ENCODE data around the gene LMCD1.

DNA sequence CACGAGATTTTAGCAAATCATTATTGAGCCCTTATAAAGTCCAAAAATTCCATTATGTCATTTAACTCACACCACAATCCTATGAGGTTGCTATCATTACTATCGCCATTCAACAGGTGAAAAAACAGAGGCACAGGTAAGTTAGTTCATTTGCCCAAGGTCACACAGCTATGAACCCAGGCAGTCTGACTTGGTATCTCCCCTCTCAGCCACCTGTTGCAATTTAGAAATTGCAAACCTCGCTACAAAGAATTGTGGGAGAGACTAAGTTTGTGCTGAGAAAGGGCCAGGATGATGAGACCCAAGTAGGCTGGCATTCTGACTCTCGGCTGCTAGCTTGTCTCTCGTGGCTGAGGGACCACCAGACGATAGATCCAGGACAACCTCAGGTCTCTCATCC lies 57.7 kb downstream of the LMCD1 start:
- TF ChIP-seq, protein P1, sequence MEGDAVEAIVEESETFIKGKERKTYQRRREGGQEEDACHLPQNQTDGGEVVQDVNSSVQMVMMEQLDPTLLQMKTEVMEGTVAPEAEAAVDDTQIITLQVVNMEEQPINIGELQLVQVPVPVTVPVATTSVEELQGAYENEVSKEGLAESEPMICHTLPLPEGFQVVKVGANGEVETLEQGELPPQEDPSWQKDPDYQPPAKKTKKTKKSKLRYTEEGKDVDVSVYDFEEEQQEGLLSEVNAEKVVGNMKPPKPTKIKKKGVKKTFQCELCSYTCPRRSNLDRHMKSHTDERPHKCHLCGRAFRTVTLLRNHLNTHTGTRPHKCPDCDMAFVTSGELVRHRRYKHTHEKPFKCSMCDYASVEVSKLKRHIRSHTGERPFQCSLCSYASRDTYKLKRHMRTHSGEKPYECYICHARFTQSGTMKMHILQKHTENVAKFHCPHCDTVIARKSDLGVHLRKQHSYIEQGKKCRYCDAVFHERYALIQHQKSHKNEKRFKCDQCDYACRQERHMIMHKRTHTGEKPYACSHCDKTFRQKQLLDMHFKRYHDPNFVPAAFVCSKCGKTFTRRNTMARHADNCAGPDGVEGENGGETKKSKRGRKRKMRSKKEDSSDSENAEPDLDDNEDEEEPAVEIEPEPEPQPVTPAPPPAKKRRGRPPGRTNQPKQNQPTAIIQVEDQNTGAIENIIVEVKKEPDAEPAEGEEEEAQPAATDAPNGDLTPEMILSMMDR (conservative IDR thresholded peaks at IDR 0.05; ENCODE audit: low read depth in 2 of 2): no peak
- TF ChIP-seq, protein P2, sequence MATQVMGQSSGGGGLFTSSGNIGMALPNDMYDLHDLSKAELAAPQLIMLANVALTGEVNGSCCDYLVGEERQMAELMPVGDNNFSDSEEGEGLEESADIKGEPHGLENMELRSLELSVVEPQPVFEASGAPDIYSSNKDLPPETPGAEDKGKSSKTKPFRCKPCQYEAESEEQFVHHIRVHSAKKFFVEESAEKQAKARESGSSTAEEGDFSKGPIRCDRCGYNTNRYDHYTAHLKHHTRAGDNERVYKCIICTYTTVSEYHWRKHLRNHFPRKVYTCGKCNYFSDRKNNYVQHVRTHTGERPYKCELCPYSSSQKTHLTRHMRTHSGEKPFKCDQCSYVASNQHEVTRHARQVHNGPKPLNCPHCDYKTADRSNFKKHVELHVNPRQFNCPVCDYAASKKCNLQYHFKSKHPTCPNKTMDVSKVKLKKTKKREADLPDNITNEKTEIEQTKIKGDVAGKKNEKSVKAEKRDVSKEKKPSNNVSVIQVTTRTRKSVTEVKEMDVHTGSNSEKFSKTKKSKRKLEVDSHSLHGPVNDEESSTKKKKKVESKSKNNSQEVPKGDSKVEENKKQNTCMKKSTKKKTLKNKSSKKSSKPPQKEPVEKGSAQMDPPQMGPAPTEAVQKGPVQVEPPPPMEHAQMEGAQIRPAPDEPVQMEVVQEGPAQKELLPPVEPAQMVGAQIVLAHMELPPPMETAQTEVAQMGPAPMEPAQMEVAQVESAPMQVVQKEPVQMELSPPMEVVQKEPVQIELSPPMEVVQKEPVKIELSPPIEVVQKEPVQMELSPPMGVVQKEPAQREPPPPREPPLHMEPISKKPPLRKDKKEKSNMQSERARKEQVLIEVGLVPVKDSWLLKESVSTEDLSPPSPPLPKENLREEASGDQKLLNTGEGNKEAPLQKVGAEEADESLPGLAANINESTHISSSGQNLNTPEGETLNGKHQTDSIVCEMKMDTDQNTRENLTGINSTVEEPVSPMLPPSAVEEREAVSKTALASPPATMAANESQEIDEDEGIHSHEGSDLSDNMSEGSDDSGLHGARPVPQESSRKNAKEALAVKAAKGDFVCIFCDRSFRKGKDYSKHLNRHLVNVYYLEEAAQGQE (IDR thresholded peaks at IDR 0.05; ENCODE audit: unreplicated experiment): no peak
- TF ChIP-seq POLR2AphosphoS5 (IDR thresholded peaks at IDR 0.05; ENCODE audit: low read depth) (no peak), EZH2 (IDR thresholded peaks at IDR 0.05; ENCODE audit: low read depth, unreplicated experiment) (no peak), EZH2phosphoT487 (IDR thresholded peaks at IDR 0.05; ENCODE audit: unreplicated experiment) (no peak), JUNB (IDR thresholded peaks at IDR 0.05; ENCODE audit: unreplicated experiment) (no peak), STAT1 (IDR thresholded peaks at IDR 0.05; ENCODE audit: unreplicated experiment) (no peak), CREB1 (CRISPR knock-in tag; IDR thresholded peaks at IDR 0.05; ENCODE audit: low read depth) (no peak), ZNF331 (CRISPR knock-in tag; IDR thresholded peaks at IDR 0.05; ENCODE audit: low read depth) (no peak), ZNF114 (CRISPR knock-in tag; IDR thresholded peaks at IDR 0.05) (no peak)
- TF ChIP-seq, protein P3, sequence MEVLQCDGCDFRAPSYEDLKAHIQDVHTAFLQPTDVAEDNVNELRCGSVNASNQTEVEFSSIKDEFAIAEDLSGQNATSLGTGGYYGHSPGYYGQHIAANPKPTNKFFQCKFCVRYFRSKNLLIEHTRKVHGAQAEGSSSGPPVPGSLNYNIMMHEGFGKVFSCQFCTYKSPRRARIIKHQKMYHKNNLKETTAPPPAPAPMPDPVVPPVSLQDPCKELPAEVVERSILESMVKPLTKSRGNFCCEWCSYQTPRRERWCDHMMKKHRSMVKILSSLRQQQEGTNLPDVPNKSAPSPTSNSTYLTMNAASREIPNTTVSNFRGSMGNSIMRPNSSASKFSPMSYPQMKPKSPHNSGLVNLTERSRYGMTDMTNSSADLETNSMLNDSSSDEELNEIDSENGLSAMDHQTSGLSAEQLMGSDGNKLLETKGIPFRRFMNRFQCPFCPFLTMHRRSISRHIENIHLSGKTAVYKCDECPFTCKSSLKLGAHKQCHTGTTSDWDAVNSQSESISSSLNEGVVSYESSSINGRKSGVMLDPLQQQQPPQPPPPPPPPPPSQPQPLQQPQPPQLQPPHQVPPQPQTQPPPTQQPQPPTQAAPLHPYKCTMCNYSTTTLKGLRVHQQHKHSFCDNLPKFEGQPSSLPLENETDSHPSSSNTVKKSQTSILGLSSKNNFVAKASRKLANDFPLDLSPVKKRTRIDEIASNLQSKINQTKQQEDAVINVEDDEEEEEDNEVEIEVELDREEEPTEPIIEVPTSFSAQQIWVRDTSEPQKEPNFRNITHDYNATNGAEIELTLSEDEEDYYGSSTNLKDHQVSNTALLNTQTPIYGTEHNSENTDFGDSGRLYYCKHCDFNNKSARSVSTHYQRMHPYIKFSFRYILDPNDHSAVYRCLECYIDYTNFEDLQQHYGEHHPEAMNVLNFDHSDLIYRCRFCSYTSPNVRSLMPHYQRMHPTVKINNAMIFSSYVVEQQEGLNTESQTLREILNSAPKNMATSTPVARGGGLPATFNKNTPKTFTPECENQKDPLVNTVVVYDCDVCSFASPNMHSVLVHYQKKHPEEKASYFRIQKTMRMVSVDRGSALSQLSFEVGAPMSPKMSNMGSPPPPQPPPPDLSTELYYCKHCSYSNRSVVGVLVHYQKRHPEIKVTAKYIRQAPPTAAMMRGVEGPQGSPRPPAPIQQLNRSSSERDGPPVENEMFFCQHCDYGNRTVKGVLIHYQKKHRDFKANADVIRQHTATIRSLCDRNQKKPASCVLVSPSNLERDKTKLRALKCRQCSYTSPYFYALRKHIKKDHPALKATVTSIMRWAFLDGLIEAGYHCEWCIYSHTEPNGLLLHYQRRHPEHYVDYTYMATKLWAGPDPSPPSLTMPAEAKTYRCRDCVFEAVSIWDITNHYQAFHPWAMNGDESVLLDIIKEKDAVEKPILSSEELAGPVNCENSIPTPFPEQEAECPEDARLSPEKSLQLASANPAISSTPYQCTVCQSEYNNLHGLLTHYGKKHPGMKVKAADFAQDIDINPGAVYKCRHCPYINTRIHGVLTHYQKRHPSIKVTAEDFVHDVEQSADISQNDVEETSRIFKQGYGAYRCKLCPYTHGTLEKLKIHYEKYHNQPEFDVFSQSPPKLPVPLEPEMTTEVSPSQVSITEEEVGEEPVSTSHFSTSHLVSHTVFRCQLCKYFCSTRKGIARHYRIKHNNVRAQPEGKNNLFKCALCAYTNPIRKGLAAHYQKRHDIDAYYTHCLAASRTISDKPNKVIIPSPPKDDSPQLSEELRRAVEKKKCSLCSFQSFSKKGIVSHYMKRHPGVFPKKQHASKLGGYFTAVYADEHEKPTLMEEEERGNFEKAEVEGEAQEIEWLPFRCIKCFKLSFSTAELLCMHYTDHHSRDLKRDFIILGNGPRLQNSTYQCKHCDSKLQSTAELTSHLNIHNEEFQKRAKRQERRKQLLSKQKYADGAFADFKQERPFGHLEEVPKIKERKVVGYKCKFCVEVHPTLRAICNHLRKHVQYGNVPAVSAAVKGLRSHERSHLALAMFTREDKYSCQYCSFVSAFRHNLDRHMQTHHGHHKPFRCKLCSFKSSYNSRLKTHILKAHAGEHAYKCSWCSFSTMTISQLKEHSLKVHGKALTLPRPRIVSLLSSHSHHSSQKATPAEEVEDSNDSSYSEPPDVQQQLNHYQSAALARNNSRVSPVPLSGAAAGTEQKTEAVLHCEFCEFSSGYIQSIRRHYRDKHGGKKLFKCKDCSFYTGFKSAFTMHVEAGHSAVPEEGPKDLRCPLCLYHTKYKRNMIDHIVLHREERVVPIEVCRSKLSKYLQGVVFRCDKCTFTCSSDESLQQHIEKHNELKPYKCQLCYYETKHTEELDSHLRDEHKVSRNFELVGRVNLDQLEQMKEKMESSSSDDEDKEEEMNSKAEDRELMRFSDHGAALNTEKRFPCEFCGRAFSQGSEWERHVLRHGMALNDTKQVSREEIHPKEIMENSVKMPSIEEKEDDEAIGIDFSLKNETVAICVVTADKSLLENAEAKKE (CRISPR knock-in tag; IDR thresholded peaks at IDR 0.05): no peak
- TF ChIP-seq, protein P4, sequence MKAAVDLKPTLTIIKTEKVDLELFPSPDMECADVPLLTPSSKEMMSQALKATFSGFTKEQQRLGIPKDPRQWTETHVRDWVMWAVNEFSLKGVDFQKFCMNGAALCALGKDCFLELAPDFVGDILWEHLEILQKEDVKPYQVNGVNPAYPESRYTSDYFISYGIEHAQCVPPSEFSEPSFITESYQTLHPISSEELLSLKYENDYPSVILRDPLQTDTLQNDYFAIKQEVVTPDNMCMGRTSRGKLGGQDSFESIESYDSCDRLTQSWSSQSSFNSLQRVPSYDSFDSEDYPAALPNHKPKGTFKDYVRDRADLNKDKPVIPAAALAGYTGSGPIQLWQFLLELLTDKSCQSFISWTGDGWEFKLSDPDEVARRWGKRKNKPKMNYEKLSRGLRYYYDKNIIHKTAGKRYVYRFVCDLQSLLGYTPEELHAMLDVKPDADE (IDR thresholded peaks at IDR 0.05): no peak

Data from GM23338 (cell line).